22Rv1 (cell line): ENCODE data around the gene DHRS4.
"Not testable (repeated sequence)": the region's sequence is repeated elsewhere in the genome, so short reads cannot be mapped to it uniquely, and the experiment has no call there.

Experiments
- H3K27ac ChIP-seq: fragments of 450-650 bp; 2 replicates; pipeline ENCODE4 v1.5.1; 2017
- ZFX ChIP-seq: fragments of 450-650 bp; IDR thresholded peaks from 2 replicates; pipeline ENCODE4 v1.6.1; 2017; ENCODE audit warnings: antibody characterized with exemption, borderline replicate concordance
- TF ChIP-seq, protein P1 (sequence below): fragments of 450-650 bp; IDR thresholded peaks from 2 replicates; pipeline ENCODE4 v1.5.1; 2017; ENCODE audit warnings: mild to moderate bottlenecking

Gene DHRS4

DNA sequence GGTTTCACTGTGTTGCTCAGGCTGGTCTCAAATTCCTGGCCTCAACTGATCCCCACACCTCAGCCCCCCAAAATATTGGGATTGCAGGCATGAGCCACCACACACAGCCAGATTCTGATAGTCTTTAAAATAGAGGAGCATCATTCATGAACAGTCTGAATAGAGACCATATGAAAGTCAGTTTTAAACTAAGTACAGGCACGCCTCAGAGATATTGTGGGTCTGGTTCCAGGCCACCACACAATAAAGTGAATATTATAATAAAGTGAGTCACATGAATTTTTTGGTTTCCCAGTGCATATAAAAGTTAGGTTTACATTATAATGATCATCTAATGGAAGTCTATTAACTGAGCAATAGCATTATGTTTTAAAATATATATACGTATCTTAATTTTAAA is 8.1 kb downstream of the DHRS4 start:
- not testable (repeated sequence) for H3K27ac ChIP-seq

- H3K27ac ChIP-seq: not testable (repeated sequence)
Observed at GRCh38 chr14:23969130-23969480, 15.5 kb downstream of the DHRS4 start.

GRCh38 chr14:23969481-23970282 is 16.1 kb downstream of the DHRS4 start:
- not testable (repeated sequence) for H3K27ac ChIP-seq

GRCh38 chr14:23970283-23970659 is 16.7 kb downstream of the DHRS4 start:
- H3K27ac ChIP-seq: not testable (repeated sequence)

GRCh38 chr14:23973178-23973577 is 19.6 kb downstream of the DHRS4 start:
- not testable (repeated sequence) for H3K27ac ChIP-seq

- not testable (repeated sequence) for H3K27ac ChIP-seq
Observed at GRCh38 chr14:23974041-23974440, 20.5 kb downstream of the DHRS4 start.

DNA sequence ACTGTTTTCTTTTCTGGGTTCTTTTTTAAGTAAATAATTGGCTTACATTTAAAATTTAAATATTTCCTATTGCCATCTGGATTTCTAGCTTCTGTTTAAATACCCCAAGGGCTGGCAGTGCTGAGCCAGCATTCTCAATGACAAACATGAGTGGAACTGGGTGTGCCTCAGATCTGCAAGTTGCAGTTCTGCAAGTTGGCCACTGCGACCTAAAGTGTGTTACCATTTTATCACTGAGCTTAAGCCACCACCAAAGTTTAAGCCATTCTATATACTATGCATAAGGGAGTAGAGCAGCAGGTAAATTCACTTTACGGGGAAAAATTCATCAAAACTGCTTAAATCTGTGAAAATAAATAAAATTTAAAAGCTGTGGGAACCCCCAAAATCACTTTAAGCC is 23.6 kb downstream of the DHRS4 start:
- not testable (repeated sequence) for H3K27ac ChIP-seq

GRCh38 chr14:23981951-23982813 is 28.6 kb downstream of the DHRS4 start:
- H3K27ac ChIP-seq: not testable (repeated sequence)

- no peak overlapping the region for H3K27ac ChIP-seq
- TF ChIP-seq ZFX: no peak
- TF ChIP-seq, protein P1, sequence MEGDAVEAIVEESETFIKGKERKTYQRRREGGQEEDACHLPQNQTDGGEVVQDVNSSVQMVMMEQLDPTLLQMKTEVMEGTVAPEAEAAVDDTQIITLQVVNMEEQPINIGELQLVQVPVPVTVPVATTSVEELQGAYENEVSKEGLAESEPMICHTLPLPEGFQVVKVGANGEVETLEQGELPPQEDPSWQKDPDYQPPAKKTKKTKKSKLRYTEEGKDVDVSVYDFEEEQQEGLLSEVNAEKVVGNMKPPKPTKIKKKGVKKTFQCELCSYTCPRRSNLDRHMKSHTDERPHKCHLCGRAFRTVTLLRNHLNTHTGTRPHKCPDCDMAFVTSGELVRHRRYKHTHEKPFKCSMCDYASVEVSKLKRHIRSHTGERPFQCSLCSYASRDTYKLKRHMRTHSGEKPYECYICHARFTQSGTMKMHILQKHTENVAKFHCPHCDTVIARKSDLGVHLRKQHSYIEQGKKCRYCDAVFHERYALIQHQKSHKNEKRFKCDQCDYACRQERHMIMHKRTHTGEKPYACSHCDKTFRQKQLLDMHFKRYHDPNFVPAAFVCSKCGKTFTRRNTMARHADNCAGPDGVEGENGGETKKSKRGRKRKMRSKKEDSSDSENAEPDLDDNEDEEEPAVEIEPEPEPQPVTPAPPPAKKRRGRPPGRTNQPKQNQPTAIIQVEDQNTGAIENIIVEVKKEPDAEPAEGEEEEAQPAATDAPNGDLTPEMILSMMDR: no peak
Observed at GRCh38 chr14:23984891-23985602, 31.5 kb downstream of the DHRS4 start.

GRCh38 chr14:23988223-23988606 is 34.6 kb downstream of the DHRS4 start:
- not testable (repeated sequence) for H3K27ac ChIP-seq

DNA sequence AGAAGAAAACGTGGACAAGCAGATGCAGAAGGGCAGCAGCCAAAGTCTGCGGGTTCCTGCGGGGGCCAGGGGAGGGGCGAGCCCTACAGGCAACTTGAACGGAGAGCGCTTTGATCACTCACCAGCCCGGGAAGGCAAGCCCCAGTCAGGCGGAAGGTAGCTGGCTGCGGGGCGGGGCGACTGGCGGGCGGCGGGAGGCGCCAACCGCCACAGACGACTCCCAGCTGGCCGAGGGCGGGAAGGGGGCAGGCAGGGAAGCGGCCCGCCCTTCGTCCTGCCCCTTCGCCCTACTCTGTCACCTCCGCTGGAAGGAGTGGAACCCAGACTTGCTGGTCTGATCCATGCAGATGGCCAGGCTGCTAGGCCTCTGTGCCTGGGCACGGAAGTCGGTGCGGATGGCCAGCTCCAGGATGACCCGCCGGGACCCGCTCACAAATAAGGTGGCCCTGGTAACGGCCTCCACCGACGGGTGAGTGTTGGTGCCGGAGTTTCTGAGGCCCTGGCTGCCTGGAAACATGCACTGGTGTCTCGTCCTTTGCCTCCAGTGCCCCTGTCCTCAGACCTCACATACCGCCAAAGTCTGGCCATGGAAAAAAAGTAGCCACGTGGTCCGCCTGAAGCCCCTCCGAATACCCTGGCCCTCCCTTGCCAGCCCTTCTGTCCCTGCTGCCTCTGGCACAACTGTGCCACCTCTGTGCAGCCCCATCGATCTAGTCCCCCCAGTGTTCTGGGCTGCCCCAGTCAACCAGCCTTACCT is 35.2 kb downstream of the DHRS4 start, which contains the start of gene DHRS4L2:
Gene DHRS4L2, plus strand, starts transcription at position 323 of the 757 bp plus-strand sequence. Its CDS starts 19 bp downstream, at position 342.
- H3K27ac ChIP-seq: not testable (repeated sequence)

- H3K27ac ChIP-seq: not testable (repeated sequence)
Observed at GRCh38 chr14:23989734-23990445, 36.3 kb downstream of the DHRS4 start.

DNA sequence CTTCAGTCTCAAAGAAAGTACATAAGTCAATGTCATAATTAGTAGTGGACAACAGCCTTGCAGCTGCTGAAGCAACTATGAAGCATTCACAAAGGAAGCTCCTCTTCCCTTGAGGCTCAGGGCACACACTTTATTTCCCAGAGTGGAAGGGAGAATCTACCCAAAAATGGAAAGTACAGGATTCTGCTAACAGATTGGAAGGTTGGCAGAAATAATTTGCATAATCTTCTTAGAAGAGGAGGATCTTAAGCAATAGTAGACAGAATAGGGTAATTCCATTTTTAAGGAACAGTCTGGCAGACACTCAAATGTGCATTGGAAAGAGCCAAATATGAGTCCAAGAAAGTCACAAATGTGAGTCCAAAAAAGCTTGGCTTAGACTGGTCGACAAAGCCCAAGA is 37.4 kb downstream of the DHRS4 start:
- not testable (repeated sequence) for H3K27ac ChIP-seq

GRCh38 chr14:23993042-23993441 is 39.5 kb downstream of the DHRS4 start:
- H3K27ac ChIP-seq: not testable (repeated sequence)

- H3K27ac ChIP-seq: not testable (repeated sequence)
Observed at GRCh38 chr14:23996009-23996408, 42.4 kb downstream of the DHRS4 start.

- H3K27ac ChIP-seq: not testable (repeated sequence)
Observed at GRCh38 chr14:23996825-23997224, 43.3 kb downstream of the DHRS4 start.

- H3K27ac ChIP-seq: not testable (repeated sequence)
Observed at GRCh38 chr14:23999640-24000039, 46.1 kb downstream of the DHRS4 start.

DNA sequence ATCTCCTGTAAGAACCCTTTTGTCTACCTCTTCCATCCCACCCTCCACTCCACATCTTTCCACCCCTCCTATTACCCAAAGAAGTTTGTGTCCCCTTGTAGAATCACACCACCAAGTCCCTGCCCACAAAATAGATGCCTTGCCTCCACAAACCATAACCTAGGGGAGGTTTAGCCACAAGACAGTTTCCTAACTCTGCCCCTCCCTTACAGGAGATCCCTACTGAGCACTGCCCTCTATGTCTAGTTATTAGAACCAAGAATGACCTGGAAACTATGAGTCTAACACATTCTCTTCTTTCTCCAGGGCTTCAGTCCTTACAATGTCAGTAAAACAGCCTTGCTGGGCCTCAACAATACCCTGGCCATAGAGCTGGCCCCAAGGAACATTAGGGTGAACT is 47.5 kb downstream of the DHRS4 start:
- not testable (repeated sequence) for H3K27ac ChIP-seq

GRCh38 chr14:24001679-24002078 is 48.1 kb downstream of the DHRS4 start:
- not testable (repeated sequence) for H3K27ac ChIP-seq
